NCI-H345 treated with DMSO at 0.1 percent for 48 hours (cell line): ENCODE results near the gene FRMD4B.

Experiments
- DNase-seq: peaks from one replicate; lab custom pipeline; 2025; ENCODE audit not compliant: unreplicated experiment; lab: John Stamatoyannopoulos, UW

The FRMD4B gene

GRCh38 chr3:69142090-69142489 lies 243.8 kb downstream of the FRMD4B start:
- DNase-seq: no peak

GRCh38 chr3:69141313-69141712 lies 244.6 kb downstream of the FRMD4B start:
- no peak for DNase-seq

- DNase-seq: no peak
These were observed 248.5 kb downstream of the FRMD4B start for GRCh38 chr3:69137412-69137811.

- no peak for DNase-seq
These were observed 248.9 kb downstream of the FRMD4B start for GRCh38 chr3:69137005-69137404.

- DNase-seq: no peak
These were observed 255.2 kb downstream of the FRMD4B start for GRCh38 chr3:69130689-69131088.

- DNase-seq: no peak
These were observed 256.4 kb downstream of the FRMD4B start for GRCh38 chr3:69129531-69129930.

GRCh38 chr3:69128509-69128908 lies 257.4 kb downstream of the FRMD4B start:
- no peak for DNase-seq

GRCh38 chr3:69126999-69127398 lies 258.9 kb downstream of the FRMD4B start:
- no peak for DNase-seq

- DNase-seq: no peak
These were observed 259.7 kb downstream of the FRMD4B start for GRCh38 chr3:69126216-69126615.

- DNase-seq: no peak
These were observed 263.5 kb downstream of the FRMD4B start, which contains the start of gene LMOD3 for GRCh38 chr3:69122403-69122802. LMOD3 (minus strand) TSS chr3:69122595; CDS start chr3:69122386, 209 bp downstream.

- no peak for DNase-seq
These were observed 263.9 kb downstream of the FRMD4B start for GRCh38 chr3:69121950-69122349.

- no peak for DNase-seq
These were observed 264.4 kb downstream of the FRMD4B start for GRCh38 chr3:69121513-69121912.

- no peak for DNase-seq
These were observed 264.9 kb downstream of the FRMD4B start for GRCh38 chr3:69120879-69121464.
